ENCODE data around the gene NETO1.

DNA sequence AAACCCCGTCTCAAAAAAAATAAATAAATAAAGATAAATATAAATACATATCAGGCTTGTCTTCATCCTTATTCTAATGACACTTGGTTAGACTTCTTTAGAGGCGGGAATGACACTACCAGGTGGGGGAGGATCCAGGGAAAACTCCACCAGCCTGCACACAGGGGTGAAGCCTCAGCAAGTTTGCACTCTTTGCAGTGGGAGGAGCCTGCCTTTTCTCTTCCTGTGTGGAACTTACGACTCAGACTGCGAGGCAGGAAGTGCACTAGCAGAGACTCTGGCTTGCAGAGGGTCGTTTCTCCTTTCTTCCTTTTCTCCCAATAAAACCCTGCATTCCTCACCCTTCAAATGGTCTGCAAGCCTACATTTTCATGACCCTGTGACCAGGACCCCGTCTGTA is 170.1 kb downstream of the NETO1 start:
- no peak for TF ChIP-seq RAD21 (IDR thresholded peaks at IDR 0.05; ENCODE audit: low read length)
- no peak for TF ChIP-seq EP300 (IDR thresholded peaks at IDR 0.05; ENCODE audit: borderline replicate concordance in 1 of 2, low read depth in 1 of 2, low read length in 1 of 2)
